AG08395 (cell line): ENCODE measurements around the gene MBP.

Experiments used
- DNase-seq: peaks from one replicate; pipeline ENCODE4 v3.0.0; 2012; ENCODE audit warnings: mixed read lengths, low spot score

The MBP gene

DNA sequence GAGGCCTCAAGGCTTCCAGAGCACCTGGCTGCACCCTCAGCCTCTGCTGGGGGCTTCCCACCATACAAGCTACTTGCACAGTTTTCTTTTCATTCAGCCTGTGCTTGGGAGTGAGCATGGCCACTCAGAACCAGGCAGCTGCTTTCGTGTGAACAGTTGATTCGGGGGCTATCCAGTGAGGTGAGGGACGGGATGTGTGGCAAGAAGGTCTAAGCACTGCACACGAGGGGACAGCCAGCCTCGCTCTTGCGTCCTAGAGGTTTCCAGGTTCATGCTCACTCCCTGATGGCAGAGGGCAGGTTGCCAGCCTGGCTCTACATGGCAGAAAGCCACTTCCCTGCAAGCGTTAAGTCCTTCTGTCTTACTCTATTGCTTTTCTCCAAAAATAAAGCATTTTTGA is 146.2 kb downstream of the MBP start:
- no peak for DNase-seq

DNA sequence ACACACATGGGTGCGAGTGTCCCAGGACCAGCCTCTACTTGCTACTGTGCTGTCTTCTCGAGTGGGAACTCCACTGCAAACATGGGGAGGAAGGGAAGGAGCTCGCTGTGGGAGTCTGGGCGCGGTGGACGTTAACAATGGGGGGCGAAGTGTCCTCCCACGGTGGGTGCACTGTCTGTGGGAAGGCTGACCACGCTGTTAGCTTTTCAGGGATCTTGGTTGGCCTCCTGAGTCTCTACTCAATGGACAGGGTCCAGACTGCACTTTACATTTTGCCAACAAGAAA is 146.7 kb downstream of the MBP start:
- no peak for DNase-seq

DNA sequence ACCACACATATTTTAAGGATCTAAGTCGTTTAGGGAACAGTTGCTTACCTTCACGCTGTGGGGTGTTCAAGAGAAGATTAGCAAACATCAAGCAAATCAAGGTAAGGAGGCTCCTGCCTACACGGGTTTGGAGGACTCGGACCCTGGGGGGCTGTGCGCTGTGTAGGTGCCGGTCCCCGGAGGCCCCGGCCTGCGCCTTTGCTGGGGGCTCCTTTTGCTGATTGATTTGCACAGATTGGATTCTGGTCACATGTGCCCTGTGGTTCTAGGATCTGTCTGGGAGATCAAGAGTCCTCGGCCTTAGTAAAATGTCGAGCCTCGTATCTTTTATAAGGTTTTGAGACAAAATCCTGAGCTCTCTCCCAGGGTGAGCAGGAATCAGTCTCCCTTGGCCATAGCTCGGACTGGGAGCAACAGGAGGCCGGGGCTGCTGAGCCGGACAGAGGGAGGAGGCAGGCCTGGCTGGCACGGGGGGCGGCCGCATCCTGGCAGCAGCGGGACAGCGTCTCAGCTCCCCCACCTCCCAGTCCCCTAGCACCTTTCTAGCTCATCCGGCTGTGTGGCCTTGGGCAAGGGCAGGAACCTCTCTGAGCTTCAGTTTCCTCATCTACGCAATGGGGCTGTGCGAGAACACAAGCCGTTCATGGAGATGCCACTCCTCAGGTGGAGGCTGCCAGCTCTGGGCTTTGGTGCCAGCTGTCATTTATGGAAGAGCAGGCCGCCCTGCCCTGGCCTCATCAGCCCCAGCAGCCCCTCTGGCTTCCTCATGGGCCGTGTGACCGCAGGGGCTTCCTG is 147.2 kb downstream of the MBP start:
- no peak for DNase-seq

DNA sequence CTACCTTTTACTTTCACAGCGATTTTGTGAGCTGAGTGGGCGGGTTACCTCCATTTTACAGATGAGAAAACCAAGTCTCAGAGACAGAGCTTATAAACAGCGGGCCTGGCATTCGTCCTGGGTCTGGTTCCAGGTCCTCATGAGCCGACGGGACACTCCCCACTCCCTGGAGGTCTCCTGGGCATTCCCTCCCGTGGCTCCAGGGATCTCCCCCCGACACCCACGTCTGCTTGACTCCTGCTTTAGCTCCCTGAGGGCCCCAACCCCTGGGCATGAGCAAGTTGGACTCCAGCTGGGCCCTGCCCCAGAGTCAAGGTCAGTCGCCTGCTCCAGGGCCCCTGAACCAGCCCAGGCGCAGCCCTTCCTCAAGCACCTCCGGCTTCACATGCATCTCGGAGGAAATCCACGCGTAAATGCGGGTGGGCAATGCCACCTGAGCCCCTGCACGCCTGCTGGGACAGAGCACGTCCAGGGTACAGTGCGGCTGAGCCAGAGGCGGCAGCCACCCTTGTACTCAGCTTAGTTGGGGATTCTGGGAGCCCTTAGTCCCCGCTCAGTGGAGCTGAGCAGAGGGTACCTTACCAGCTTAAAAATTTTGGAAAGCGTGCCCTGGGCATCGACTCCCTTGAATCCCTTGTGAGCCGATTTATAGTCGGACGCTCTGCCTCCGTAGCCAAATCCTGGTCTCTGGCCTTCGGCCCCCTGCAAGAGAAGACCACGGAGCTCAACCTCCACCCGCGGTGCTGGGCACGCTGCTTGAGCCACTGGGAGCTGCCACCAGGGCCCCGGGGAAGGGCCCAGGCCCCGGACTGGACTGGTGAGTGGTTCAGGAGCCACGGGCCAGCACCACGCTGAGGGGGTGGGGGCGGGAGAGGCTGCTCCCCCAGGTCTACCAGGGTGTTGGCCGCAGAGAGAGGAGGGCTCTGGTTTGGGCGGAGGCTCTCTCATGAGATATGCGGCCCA is 148.1 kb downstream of the MBP start:
- DNase-seq, result no peak

DNA sequence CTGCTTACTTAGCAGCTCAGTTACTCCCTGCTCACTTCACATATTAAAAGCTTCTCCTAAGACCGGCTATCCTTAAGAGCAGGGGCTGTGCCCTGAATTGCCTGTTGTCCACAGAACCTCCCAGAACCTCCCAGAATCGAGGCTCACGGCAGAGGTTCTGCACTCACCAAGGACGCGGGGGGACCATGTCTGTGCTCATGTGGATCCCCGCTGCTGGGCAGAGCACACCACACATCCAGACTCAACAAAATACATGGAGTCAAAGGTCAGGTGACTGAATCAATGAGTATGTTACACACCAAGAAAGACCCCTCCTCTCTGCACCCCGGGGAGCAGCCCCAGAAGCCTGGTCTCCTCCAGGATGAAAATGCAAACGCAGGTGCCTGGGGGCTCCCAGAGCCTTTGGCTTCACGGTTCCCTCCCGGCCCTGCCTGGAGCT is 149.0 kb downstream of the MBP start:
- DNase-seq, result no peak

DNA sequence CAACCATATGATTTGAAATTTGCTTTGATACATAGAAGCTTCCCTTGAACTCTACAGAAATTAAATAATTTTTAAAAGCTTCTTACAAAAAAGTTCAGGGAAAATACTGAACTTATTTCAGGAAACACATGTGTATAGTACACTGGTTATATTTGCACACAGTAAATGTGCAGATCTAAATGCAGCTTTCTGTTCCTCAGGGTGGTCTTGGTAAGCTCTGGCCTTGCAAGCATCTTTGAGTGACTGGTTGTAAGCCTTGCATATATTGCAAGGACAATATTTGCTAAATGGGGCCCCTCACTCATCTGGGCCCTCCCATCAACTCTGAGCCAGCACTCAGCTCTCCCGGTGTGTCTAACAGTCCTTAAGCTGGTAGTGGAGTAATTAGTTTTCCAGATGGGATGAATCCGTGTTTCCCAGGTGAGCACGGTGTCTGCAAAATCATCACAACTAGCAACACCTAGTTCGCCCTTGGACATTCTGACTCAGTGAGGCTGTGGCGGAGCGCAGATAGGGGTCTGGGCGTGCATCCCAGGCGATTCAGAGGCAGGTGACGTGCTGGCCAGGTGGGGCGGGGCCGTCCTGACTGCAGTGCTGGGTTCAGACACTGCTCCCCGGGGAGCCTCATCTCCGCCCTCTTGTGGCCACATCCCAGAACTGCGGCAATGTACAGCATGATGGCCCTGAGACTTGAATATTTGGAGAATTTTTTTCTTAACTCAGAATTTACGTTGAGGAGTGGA is 149.6 kb downstream of the MBP start:
- DNase-seq, result peak; percentile 84

DNA sequence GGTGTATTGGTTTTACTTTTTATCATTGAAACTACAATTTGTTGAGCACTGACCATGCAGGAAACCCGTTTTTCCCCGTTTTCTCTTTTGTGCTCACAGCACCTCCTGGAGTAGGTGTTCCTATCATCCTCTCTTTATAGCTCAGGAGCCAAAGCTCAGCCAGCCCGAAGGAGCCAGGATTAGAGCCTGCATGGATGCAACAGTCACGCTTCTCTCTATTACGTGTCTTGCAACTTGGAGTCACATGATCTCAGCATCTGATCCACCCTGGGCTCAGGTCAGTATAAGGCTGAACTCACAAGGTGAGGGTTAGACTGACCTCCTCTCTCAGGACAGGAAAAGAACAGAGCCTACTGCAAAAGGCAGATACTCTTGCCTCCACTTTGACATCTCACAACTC is 150.5 kb downstream of the MBP start:
- DNase-seq, result no peak

DNA sequence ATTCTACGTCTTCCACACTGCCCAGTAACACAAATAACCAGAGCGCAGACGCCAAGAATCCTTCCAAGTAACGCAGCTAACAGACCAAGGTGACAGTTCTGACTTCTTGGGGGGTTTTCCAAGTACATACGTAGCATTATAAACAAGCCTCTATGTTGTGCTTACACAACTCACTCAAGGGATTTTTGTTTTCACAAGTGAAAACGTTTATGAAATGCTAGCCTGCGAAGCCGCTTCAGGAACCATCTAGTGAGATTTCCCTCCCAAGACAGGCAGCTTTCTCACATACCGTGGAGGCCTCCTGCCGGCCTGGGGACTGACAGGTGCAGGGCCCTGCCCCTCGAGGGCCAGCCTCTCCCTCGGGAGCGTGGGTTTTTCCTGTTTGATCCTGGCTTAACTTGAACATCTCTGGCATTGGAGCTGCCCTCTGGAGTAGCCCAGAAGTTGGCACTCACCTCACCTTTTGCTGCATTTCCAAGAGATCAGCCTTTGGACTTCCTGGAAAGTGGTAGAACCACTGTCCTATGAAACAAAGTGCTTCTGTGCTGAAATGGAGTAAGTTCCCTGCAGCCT is 151.1 kb downstream of the MBP start:
- DNase-seq, result no peak

DNA sequence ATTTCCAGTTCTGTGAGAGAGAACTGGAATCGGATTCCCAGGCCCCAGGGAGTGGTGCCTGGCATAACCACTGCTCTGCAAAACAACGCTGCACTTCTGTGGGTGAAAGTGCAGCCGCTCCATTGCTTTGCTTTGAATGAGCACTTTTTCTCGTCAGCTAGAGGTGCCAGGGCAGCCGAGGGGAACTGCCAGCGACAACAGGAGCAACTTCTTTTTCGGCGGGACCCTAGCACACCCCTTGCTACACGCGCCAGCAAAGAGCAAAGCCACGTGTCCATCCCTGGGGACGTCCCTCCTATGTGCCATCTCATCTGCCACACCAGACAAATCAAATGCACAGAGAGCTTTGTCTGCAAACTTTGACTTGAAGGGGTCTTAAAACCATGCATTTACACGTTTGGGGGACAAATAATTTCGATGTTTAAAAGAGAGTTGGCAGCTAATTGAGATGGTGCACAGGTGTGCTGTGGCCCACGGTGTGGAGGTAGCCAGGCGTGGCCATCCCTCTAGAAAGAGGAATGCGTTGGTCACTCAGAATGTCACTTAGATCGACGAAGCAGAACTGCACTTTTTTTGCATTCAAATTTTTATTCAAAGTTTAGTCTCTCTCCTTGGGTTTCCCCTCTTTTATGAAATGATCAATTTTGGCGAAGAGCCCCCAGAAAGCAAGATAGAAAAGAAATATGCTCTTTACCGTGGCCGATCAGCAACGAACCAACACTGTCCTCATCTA is 151.8 kb downstream of the MBP start:
- DNase-seq, result no peak

DNA sequence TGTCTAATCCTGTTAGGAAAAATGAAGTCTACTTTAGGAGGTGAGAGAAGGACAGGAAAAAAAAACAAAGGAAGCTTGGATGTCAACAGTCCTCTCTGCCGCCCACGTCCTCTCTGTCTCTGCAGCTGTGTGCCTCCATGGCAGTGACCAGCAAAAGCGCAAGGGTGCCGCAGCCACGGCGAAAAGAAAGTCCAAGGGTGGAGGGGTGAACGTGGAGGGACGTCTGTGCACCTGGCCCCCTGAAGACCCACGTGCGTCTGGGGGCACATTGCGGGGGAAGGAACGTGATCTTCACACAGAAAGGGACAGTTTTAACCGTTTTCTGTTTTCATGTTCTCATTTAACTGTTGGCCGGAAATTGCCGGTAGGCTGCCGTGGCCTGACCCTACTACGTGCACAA is 152.7 kb downstream of the MBP start:
- no peak for DNase-seq

DNA sequence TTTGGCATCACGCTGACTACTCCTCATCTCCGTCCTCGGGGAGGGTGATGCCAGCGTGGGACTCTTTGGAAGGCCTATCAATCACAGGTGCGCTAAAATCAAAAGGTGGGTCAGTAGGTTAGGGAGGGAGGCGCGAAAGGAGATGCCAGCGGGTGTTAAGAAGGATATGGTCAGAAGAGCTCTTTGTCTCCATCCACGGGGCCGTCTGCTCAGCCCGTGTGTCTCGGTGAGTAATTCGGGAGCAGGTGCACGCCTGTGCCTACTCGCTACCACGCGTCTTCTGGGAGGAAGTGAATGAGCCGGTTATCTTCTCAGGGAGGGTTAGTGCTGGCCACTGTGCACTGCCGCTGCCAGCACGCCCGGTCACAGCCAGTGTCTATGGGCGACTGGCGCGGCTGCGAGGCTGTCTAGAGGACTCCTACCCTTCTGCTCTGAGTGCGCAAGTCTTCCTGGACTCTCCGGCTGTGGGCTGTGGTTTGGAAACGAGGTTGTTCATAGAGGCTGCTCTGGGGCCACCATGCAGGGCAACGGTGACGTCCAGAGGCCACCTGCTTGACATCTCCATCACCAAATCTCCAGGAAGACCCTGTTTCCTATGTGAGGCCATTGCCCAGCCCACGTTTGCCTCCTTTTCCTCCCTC is 153.4 kb downstream of the MBP start:
- DNase-seq, result no peak

DNA sequence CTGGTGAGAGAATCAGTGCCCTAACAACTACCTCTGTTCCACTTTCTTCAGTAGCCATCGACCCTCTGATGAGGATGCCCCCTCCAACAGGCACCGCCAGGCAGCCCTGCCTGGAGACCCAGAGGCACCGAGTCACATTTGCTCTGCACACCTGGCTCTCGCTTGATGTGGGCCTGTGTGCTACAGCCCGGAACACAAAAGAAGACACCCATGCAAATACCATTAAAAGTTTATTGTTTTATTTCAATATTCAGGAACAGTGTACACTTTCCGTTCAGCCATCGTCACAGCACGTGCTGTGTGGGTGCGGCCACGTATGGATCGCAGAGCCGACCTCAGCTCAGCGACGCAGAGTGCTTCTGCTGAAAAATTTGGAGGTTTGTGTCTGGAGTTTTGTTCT is 154.0 kb downstream of the MBP start:
- DNase-seq, result no peak

DNA sequence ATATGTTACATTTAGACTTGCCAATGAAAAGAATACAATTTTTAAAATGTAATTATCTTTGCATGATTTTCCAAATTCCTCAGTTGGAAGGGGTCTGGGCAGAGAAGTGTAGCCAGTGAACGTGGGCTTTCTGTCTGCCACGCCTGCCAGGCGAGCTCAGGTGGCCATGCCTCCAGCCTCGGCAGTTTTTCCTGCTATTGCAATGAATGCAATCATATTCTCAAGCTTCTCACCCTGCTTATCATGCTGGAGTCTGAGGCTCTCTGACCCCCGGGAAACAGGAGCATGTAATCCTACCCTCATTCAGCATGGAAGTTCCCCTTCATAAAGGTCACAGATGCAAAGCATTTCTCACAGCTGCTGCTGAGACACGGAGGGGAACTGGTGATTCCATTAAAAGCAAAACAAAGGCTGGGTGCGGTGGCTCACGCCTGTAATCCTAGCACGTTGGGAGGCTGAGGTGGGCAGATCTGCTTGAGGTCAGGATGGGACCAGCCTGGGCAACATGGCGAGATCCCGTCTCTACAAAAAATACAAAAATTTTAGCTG is 154.8 kb downstream of the MBP start:
- no peak for DNase-seq

DNA sequence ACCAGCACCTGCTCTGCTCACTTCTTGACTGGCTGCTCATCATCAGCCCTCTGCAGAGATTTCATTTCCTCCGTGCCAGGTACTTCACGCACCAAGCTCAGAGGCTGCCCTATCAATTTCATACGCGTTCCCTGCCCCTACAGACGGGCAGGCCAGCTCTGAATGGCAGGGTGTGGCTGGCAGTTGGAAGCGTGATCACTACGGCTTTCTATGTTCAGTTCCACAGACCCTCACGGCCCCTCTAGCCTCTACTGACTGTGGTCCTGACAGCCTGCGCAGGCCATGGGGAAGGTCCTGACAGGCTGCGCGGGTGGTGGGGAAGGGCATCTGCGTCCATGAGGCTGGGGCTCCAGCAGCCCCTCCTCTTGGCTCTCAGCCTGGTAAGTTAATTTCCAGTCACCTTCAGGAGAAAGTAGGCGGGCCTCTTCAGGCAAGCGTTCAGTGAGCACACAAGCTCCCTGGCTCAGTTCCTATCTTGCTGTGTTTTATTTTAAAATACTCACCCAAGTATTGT is 155.4 kb downstream of the MBP start:
- no peak for DNase-seq

DNA sequence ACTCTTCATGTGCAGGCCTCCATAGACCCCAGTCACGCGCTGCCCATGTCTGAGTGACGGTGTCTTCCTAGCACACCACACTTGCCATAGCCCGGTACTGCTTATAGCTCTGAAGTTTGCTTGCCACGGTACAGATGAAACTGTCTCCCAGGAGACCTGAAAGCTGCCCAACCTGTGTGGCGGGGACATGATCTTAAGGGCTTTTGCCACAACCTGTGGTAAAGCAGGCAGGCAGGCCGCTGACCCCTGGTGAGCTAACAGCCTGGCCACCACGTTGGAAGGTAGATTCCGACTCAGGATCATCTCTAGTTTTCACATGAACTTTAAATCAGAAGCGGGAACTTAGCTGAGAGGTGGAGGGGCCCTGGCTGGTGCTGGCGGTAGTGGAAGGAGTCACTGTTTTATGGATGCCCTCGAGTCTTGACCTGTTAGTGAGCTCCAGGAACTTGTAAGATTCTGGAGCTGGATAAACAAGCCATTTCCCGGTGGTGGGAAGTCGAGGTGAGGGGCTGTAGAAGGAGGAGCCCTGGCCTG is 156.9 kb downstream of the MBP start:
- DNase-seq, result no peak

DNA sequence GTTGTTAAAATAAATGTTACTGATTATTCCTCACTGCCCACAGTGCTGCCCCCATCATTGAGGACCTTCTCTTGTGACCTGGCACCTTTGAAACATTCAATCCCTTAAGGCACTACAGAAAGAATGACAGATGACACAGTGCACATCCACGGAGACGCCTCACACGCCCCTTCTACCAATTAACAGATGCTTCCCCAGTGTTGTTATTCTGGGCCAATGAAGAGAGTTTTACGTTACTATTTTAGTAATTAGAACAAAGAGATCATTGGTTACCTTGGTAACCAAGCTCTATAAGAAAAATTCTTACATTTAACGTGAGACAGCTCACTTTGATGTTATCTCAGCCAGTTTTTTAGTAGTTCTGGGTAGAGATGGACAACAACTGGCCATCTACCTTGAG is 158.2 kb downstream of the MBP start:
- DNase-seq, result no peak

DNA sequence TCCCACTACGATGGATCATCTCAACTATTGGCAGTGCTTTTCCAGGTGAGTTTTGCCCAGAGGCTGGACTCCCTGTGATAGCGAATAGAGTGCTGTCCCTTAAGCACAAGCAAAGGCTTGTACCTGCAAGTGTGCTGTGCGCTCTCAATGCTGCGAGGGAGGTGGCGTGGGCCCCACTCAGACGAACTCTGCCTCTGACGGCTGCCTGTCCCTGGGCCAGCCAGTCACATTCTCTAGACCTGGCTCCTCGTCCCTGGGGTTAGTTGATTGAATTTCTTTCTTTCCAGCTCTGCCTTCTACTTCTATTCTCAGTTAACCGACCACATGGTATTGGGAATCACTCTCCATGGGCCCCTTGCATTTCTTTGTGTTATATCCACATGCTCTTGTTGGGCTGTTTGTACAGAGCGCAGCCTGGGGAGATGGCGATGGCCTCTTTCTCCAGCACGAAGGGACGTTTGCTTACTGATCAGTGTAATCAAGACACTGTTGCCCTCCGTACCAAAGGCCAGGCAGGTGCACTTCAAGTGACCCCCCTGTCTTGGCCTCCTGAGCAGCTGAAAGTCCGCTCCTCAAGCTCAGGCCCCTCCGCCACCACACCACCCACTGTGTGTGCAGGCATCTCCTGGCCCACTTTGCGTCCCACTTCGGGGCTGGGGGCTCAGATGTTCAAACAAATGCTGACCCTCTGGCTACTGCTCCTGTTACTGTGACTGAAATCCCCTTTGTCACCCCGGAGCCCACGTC is 158.9 kb downstream of the MBP start:
- DNase-seq, result no peak

DNA sequence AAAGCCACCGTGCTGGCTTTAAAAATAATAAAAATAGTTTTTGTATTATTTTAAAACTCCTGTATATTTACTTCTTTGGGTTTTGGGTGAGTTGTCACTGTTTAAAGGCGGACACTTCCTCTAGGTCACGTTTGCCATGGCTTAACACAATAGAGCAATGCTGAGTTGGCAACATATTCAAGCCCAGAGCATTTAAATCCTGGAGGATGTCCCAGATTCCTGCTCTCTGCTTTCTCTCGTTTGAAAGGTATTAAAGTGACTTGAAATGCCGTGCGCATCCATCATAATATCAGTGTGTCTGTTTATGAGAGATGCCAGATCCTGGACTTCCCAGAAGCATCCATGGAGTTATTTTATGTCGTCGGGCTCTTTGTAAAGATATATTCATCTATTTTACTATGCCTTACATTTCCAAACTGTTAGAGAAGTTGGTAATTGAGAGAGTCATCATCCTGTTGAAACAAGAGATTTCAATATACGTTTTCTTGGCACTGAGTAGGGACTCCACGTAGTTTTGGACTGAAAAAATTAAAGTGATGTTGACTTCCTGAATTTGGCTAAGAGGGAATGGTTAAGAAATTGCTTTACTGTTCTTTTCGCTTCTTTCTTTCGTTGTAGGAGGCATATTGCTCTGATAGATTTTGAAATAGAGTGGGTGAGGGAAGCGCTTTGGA is 159.6 kb downstream of the MBP start:
- DNase-seq, result no peak

DNA sequence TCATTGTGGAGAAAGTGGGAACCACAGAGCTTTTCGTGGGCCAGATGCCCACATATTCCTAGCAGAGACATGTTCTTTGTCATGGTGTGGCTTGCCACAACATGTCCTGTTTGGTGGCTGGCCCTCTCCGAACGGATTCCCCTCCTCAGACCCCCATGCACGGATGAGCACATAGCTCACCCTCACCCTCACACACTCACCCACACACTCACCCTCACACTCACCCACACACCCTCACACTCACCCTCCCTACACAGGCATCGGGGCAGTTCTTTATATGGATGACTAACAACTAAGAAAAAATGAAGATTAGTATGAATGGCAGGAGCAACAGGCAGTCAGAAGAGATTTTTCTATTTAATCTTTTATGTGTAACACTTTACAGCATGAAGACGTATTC is 160.3 kb downstream of the MBP start:
- no peak for DNase-seq
